Liver (tissue), 3 donors: Measurements from ENCODE around the gene CBFA2T3.
"Not testable (repeated sequence)": the region's sequence is repeated elsewhere in the genome, so short reads cannot be mapped to it uniquely, and the experiment has no call there.

Source experiments
- EGR1 ChIP-seq, 2 donors: IDR thresholded peaks; 2 replicates each; pipeline ENCODE4 v1.6.1; 2016 to 2018; ENCODE audit warnings: antibody characterized with exemption in 2 of 2, low read depth in 2 of 2
- RAD21 ChIP-seq, 2 donors: IDR thresholded peaks; 2 replicates each; pipeline ENCODE4 v1.6.1; 2016; ENCODE audit warnings: antibody characterized with exemption in 2 of 2, mild to moderate bottlenecking in 2 of 2
- REST ChIP-seq: IDR thresholded peaks from 2 replicates; pipeline ENCODE4 v1.6.1; 2016; ENCODE audit warnings: antibody characterized with exemption, mild to moderate bottlenecking
- SP1 ChIP-seq: IDR thresholded peaks from 2 replicates; pipeline ENCODE4 v1.6.1; 2018; ENCODE audit warnings: antibody characterized with exemption, mild to moderate bottlenecking
- TAF1 ChIP-seq: conservative IDR thresholded peaks from 2 replicates; pipeline ENCODE4 v1.6.1; 2016; ENCODE audit warnings: antibody characterized with exemption, mild to moderate bottlenecking
- TF ChIP-seq, protein P1 (sequence below): fragments of 150-350 bp; IDR thresholded peaks from 2 replicates; pipeline ENCODE4 v1.5.1; 2017; ENCODE audit warnings: improper control_type of control experiment, low read depth, low read length; ENCODE audit not compliant: missing input control
- donor health status: healthy.
- donor health status: healthy.

DNA sequence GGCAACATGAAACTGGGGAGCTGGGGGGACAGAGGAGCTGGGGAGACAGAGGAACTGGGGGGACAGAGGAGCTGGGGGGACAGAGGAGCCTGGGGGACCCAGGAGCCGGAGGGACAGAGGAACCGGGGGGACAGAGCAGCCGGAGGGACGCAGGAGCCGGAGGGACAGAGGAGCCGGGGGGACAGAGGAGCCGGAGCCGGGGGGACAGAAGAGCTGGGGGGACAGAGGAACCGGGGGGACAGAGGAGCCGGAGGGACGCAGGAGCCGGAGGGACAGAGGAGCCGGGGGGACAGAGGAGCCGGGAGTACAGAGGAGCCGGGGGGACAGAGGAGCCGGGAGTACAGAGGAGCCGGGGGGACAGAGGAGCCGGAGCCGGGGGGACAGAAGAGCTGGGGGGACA is 25.1 kb upstream of the CBFA2T3 start:
- TF ChIP-seq, protein P1, sequence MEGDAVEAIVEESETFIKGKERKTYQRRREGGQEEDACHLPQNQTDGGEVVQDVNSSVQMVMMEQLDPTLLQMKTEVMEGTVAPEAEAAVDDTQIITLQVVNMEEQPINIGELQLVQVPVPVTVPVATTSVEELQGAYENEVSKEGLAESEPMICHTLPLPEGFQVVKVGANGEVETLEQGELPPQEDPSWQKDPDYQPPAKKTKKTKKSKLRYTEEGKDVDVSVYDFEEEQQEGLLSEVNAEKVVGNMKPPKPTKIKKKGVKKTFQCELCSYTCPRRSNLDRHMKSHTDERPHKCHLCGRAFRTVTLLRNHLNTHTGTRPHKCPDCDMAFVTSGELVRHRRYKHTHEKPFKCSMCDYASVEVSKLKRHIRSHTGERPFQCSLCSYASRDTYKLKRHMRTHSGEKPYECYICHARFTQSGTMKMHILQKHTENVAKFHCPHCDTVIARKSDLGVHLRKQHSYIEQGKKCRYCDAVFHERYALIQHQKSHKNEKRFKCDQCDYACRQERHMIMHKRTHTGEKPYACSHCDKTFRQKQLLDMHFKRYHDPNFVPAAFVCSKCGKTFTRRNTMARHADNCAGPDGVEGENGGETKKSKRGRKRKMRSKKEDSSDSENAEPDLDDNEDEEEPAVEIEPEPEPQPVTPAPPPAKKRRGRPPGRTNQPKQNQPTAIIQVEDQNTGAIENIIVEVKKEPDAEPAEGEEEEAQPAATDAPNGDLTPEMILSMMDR, result not testable (repeated sequence)
- not testable (repeated sequence) for TF ChIP-seq TAF1; EGR1 (IDR thresholded peaks at IDR 0.05; ENCODE audit: low read depth in 2 of 2); SP1; RAD21 (IDR thresholded peaks at IDR 0.05); REST
